Measurements from ENCODE around the gene RAP1GAP2.
"Not testable (repeated sequence)": the region's sequence is repeated elsewhere in the genome, so short reads cannot be mapped to it uniquely, and the experiment has no call there.

RAP1GAP2 gene
- total RNA-seq: 14.8 to 27.3 reads per million in 2 donors

DNA sequence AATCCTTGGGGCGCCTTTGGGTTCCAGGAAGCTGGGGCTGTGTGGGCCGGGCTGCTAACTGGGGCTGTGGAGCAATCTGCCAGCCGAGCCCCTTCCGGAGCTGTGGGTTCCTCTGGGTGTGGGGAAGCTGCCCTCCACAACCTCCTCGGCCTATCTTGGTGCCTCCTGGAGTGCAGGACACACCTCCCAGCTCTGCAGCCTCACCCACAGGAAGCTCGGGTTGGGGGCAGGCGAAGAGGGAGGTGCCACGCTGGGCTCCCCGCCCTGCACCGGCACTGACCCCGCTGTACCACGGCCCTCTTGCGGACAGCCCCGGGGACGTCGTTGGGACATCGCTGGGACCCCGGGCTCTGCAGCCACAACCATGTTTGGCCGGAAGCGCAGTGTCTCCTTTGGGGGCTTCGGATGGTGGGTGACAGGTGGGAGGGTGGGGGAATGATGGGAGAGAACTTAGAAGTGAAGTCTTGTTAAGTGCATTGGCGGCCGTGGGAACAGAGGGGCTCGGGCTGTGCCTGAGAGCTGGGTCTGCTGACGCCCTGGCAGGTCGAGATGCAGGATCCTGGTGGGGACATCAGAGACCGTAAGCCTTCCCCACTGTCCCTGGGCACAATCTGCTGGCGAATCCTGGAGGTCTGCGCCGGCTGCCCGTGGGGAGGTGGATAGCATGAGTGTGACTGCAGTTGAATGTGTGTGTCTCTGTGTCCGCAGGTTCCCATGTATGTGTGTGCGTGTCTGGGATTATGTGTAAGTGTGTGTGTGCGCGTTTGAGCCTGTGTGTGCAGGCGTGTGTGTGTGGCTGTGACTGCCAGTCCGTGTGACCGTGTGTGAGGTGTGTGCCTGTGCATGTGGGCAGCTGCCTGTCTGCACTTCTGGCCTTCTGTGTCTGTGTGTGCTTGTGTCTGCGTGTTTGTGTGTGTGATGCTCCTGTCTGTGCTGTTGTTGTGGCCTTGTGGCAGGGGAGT, at the start of gene RAP1GAP2:
RAP1GAP2 (plus strand) TSS at position 275 of the 962 bp plus-strand sequence; CDS start at position 365, 90 bp downstream.
- DNase-seq: peak; percentile 55

DNA sequence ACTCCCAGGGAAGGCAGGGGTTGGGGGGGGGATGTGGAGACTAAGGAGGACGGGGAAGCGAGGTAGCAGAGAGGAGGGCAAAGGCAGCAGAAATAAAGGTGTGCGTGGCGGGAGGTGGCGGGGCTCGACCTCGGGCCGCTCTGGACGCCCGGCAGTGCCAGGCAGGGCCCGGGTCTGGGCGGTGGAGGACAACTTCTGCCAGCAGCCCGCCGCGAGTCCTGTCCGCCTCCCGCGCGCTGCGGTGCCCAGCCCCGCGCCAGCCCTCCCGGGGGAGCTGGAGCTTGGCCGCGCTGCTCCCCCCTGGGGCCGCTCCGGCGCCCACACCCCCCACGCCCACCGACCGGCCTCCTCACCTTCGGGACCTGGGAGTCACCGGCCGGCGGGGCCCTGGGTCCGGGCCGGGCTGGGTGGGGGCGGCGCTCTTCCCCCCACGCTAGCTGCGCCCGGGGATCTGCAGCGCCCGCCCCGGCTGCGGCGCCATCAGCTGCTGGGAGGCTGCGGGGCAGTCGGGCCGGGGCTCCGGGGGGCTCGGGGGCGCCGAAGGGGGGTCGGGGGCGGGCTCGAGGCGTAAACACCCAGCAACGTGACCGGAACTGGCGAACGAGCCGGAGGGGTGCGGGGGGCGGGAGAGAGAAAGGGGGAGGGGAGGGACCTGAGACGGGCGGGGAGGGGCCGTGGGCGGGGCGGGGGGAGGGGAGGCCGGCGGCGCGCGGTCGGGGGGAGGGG, 47.0 kb upstream of the RAP1GAP2 start, which contains the start of gene CCDC92B:
CCDC92B (minus strand) TSS at position 595 of the 726 bp plus-strand sequence. CDS start 14,507 bp downstream, outside the sequence.
- no peak for DNase-seq

GRCh38 chr17:2749784-2750181, 46.5 kb upstream of the RAP1GAP2 start:
- peak; percentile 44 for DNase-seq

- DNase-seq: no peak
These were observed 45.5 kb upstream of the RAP1GAP2 start for GRCh38 chr17:2750721-2751120.

DNA sequence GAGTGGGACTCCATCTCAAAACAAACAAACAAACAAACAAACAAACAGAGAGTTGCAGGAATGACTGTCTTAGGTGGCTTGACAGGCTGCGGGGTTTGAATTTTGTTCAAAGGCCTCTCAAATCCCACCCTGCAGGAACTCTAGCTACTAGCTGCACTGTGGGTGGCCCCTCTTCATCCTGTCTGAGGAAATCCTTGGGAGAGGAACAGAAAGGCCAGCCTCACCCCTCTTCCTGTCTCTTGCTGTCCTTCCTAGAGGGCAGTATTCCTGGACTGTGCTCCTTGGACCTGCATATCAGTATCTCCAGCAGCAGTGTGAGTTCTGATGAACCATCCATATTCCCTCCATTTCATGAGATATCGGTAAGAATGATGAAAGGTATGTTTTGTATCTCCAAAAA, 44.7 kb upstream of the RAP1GAP2 start:
- DNase-seq: no peak

GRCh38 chr17:2755891-2756724, 40.1 kb upstream of the RAP1GAP2 start:
- no peak for DNase-seq

DNA sequence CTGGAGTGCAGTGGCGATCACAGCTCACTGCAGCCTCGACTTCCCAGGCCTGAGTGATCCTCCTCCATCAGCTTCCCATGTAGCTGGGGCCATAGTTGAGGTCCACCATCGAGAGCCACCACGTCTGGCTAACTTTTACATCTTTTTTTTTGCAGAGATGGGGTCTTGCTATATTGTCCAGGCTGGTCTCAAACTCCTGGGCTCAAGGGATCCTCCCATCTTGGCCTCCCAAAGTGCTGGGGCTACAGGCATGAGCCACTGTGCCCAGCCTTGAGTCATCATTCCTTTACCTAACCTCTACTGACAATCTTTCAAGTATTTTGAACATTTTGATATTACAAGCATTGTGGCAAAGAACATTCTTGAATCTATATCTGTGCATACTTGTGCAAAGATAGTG, 37.4 kb upstream of the RAP1GAP2 start:
- DNase-seq: no peak

GRCh38 chr17:2770129-2770528, 26.1 kb upstream of the RAP1GAP2 start:
- no peak for DNase-seq

GRCh38 chr17:2775206-2775605, 21.0 kb upstream of the RAP1GAP2 start:
- DNase-seq: no peak

DNA sequence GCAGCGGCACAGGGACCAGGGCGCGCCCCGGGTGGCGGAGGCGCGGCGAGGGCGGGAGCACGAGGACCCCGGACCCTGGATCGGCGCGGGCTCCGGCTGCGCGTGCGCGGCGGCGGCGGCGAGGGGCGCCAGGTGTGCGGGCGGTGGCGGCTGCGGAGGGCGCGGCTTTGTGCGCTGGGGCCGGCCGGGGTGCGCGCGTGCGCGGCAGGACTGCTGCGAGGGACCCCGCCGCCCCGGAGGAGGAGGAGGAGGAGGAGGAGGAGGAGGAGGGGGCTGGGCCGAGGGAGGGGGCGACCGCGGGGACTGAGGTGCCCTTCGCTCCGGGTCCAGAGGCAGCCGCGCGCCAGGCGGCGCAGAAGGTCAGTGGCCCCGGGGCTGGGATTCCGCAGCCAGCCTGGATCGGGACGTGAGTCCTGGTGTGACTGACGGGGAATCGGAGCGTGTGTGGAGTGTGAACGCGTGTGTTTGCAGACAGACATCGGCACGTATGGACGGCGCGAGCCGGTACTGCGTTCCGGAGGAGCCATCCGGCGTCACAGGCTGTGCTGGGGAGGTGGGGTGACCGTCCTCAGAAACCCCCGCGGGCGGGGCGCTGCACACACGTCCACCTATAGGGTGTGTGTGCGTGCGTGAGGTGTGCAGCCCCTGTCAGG, 19.5 kb upstream of the RAP1GAP2 start:
- DNase-seq: no peak

DNA sequence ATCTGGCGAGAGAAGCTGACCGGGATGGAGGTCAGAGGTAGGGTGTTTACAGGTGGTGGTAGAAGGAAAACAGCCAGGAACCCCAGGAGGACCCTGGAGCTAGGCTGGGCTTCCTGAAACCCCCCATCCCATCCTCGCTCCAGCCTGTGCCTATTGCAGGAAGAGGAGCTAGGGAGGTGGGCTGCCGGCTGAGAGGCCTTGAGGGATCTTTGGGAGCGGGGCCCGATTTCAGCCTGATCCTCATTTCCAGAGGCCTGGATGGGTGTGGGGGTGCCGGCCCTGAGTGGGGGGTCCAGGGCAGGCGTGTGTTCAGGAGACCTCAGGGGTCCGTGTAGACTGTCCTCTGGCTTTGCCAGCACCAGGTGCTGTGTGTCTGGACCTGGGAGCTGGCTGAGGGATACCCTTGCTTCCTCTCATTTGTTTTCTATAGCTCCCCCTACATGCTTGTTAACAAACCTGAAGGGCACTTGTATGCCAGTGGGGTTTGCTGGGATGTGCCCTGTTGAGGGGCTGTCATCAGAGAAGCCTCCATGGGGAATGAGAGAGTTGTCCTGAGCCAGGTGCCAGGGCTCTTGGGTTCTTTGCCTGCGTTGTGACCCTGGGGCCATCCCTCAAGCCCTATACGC, 18.9 kb upstream of the RAP1GAP2 start:
- no peak for DNase-seq

DNA sequence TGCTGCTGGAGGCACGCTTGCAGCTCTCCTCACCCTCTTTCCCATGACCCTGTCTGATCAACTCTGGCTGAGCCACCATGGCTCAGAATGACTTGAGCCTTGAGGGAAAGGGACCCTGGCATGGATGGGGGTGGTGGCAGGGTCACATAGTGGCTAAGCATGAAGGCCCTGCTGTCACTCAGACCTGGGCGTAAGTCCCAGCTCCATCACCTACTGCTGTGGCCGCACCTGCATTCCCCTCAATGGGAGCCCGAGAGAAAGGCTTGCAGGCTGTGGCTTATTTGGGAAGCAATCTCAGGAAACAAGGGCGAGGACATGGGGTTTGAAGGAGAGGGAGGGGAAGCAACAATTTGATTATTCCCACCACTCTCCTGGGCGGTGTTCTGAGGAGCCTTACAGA, 17.7 kb upstream of the RAP1GAP2 start:
- no peak for DNase-seq

DNA sequence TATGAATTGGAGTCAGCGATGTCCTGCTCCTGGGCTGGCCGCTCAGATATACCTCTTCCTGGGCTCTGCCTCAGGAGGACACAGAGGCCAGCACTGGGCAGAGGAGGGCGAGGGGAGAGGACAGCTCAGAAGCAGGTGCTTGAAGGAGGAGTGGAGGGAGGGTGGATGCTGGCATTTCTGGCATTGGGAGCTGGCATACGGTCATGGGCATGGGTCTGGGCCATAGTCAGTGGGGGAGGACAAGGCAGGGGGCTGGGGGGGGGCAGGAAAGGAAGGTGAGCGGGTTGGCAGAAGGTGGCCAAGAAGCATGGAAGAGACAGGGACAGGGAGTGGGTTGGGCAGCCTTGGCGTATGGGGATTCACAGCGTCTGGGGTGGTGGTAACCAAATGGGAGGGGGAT, 16.7 kb upstream of the RAP1GAP2 start:
- no peak for DNase-seq

- DNase-seq: no peak
These were observed 16.0 kb upstream of the RAP1GAP2 start for GRCh38 chr17:2780256-2780655.

- DNase-seq: no peak
These were observed 15.2 kb upstream of the RAP1GAP2 start for GRCh38 chr17:2780931-2781454.

DNA sequence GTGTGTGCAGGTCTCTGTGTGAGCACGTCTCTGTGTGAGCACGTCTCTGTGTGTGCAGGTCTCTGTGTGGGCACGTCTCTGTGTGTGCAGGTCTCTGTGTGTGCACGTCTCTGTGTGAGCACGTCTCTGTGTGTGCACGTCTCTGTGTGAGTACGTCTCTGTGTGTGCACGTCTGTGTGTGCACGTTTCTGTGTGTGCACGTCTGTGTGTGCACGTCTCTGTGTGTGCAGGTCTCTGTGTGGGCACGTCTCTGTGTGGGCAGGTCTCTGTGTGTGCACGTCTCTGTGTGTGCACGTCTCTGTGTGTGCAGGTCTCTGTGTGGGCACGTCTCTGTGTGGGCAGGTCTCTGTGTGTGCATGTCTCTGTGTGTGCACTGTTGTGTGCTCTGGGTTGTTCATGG, 14.6 kb upstream of the RAP1GAP2 start:
- DNase-seq: not testable (repeated sequence)

DNA sequence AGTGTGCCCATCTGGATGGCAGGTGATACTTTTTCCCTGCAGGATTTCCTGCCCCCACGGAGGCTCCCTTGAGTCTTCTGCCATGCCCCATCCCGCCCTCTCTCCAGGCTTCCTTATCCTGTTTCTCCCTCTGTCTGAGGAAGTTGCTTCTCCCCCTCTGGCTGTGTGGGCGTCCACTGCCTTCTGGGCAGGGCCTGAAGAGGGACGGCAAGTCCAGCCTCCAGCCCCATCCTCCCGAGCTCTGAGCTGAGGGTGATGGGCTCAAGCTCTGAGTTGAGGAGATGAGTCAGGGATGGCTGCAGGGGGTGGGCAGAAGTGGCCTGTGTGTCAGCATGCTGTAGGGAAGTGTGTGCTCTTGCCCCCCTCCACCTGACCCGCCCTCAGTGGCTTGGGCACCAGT, 14.2 kb upstream of the RAP1GAP2 start:
- no peak for DNase-seq

DNA sequence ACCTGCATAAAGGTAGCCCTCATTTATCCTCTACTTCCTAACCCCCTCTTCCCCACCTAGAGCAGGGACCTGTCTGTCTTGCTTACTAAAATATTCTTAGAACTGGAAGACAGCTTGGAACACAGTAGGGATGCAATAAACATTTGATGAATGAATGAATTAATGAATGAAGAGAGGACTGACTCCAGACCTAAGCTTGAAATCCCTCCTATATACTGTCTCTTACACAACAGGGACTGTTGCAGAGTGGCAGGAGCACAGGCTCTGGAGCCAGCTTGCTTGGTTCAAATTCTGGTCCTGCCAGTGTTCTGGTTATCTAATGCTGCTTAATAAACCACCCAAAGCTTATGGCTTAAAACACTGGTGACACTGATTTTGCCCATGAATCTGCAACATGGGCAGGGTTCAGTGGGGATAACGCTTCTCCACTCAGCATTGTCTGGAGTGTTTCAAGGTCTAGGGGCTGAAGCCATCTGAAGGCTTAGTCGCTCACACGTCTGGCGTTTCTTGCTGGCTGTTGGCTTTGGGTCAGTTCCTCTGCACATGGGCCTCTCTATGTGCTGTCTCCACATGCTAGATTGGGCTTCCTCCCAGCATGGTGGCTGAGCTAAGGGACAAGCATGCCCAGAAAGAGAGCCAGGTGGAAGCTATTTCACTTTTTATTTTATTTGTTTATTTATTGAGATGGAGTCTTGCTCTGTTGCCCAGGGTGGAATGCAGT, 12.8 kb upstream of the RAP1GAP2 start:
- no peak for DNase-seq

DNA sequence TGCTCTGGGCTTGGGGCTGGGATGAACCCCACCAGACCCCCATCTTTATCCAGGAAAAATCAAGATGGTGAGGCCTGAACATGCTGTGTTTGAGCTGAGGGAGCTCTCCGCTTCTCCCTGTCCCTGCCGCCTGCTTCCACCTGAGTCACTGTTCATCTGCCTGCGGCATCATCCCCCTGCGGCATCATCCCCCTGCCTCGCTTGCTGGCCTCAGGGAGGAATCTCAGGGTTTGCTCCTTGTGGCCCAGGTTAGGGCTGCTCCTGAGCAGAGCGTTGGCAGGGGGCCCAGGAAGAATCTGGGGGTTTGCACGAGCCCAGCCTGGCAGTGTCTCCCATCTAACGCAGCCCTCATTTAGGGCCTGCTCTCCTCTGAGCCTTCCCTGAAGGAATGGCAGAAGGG, 11.4 kb upstream of the RAP1GAP2 start:
- DNase-seq: no peak

DNA sequence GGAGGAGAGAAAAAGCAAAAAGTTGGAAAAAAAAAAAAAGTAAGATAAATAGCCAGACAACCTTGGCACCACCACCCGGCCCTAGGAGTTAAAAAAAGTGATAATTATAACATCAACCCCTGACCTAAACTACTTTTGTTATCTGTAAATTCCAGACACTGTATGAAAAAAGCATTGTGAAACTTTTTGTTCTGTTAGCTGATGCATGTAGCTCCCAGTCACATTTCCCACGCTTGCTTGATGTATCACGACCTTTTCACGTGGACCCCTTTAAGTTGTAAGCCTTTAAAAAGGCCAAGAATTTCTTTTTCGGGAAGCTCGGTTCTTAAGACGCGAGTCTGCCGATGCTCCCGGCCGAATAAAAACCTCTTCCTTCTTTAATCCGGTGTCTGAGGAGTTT, 10.9 kb upstream of the RAP1GAP2 start:
- DNase-seq: not testable (repeated sequence)
